NB4 (cell line): ENCODE results near the gene DCLK1.

Source experiments
- MYC ChIP-seq: IDR thresholded peaks from 2 replicates; pipeline ENCODE4 v1.6.1; 2011; ENCODE audit warnings: low read depth, low read length
- POLR2A ChIP-seq: IDR thresholded peaks from 2 replicates; pipeline ENCODE4 v1.6.1; 2011; ENCODE audit warnings: mild to moderate bottlenecking; ENCODE audit not compliant: insufficient read length; ENCODE audit errors: extremely low read depth
- TF ChIP-seq, protein P1 (sequence below): IDR thresholded peaks from one replicate; pipeline ENCODE4 v1.5.1; 2012; ENCODE audit warnings: low read depth, low read length
- TF ChIP-seq, protein P2 (sequence below): IDR thresholded peaks from 2 replicates; pipeline ENCODE4 v1.6.1; 2011; ENCODE audit warnings: low read depth, low read length

DNA sequence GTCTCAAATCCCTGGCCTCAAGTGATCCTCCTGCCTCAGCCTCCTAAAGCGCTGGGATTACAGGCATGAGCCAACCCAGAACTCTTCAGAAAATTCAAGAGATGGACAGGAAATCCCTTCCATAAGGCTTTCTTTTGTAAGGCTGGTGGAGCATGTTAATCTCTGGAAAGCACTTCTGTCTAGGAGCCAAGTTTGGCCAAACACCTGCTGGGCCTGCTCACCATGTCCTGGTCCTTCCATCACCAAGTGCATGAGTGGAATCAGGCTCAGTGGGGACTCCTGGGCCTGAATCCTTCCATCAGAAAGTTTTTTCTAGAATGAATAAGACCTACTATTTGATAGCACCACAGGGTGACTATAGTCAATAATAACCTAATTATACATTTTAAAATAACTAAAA is 148.0 kb downstream of the DCLK1 start:
- no peak for TF ChIP-seq POLR2A
- TF ChIP-seq, protein P1, sequence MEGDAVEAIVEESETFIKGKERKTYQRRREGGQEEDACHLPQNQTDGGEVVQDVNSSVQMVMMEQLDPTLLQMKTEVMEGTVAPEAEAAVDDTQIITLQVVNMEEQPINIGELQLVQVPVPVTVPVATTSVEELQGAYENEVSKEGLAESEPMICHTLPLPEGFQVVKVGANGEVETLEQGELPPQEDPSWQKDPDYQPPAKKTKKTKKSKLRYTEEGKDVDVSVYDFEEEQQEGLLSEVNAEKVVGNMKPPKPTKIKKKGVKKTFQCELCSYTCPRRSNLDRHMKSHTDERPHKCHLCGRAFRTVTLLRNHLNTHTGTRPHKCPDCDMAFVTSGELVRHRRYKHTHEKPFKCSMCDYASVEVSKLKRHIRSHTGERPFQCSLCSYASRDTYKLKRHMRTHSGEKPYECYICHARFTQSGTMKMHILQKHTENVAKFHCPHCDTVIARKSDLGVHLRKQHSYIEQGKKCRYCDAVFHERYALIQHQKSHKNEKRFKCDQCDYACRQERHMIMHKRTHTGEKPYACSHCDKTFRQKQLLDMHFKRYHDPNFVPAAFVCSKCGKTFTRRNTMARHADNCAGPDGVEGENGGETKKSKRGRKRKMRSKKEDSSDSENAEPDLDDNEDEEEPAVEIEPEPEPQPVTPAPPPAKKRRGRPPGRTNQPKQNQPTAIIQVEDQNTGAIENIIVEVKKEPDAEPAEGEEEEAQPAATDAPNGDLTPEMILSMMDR, result no peak
- TF ChIP-seq, protein P2, sequence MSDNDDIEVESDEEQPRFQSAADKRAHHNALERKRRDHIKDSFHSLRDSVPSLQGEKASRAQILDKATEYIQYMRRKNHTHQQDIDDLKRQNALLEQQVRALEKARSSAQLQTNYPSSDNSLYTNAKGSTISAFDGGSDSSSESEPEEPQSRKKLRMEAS, result no peak
- TF ChIP-seq MYC, result no peak
